Memory B cell (primary cell): ENCODE results near the gene UROC1.

ENCODE experiments used
- ATAC-seq: fragments of 150-1000 bp; cut with Tn5 transposase; 2 replicates; pipeline ENCODE4 v1.10.0; 2021; ENCODE audit warnings: low read depth, mild to moderate bottlenecking, moderate library complexity
- DNase-seq, 2 donors: peaks; one replicate each; pipeline ENCODE4 v3.0.0; 2022; ENCODE audit warnings: low spot score in 2 of 2
- H3K27ac Mint-ChIP-seq: one replicate; pipeline ENCODE4 v1.8.0; 2022; ENCODE audit warnings: mild to moderate bottlenecking, moderate library complexity, mixed read lengths
- H3K27me3 Mint-ChIP-seq: one replicate; pipeline ENCODE4 v1.8.0; 2022; ENCODE audit warnings: mixed read lengths
- H3K36me3 Mint-ChIP-seq: one replicate; pipeline ENCODE4 v1.8.0; 2022; ENCODE audit warnings: mild to moderate bottlenecking, mixed read lengths
- H3K4me1 Mint-ChIP-seq: one replicate; pipeline ENCODE4 v1.8.0; 2022; ENCODE audit warnings: mixed read lengths
- H3K4me3 Mint-ChIP-seq: one replicate; pipeline ENCODE4 v1.8.0; 2022; ENCODE audit warnings: mild to moderate bottlenecking, moderate library complexity, mixed read lengths
- H3K9me3 Mint-ChIP-seq: one replicate; pipeline ENCODE4 v1.8.0; 2022; ENCODE audit warnings: mixed read lengths

UROC1 gene

DNA sequence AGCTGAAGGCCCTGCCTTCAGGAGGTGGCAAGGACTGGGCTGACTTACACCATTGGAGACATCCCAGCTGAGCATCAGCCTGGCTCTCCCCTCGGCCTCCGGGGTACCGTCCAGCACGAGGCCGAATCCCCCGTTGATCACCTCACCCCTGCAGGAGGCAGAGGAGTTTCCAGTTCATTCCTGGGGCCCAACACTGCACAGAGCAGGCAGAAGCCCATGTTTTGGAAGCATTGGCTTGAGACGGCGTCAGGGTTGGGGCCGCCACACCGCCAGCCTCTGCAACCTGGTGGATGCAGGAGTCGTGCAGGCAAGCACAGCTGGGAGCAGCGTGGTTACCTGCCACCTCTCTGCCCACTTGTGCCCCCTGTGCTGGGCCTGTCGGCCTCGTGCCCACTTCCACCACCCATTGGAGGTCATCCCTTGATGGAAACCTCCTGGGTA lies 34.2 kb downstream of the UROC1 start:
- no peak for ATAC-seq
- H3K36me3 Mint-ChIP-seq: no peaks in the 10 kb centered on the region
- no peaks in the 10 kb centered on the region for H3K9me3 Mint-ChIP-seq
- H3K27me3 Mint-ChIP-seq: peaks cover 3% of the 10 kb centered on the region
- DNase-seq: no peak
- H3K4me1 Mint-ChIP-seq: peaks cover 6% of the 10 kb centered on the region
- H3K27ac Mint-ChIP-seq: no peak overlapping the region
- H3K4me3 Mint-ChIP-seq: no peak overlapping the region

DNA sequence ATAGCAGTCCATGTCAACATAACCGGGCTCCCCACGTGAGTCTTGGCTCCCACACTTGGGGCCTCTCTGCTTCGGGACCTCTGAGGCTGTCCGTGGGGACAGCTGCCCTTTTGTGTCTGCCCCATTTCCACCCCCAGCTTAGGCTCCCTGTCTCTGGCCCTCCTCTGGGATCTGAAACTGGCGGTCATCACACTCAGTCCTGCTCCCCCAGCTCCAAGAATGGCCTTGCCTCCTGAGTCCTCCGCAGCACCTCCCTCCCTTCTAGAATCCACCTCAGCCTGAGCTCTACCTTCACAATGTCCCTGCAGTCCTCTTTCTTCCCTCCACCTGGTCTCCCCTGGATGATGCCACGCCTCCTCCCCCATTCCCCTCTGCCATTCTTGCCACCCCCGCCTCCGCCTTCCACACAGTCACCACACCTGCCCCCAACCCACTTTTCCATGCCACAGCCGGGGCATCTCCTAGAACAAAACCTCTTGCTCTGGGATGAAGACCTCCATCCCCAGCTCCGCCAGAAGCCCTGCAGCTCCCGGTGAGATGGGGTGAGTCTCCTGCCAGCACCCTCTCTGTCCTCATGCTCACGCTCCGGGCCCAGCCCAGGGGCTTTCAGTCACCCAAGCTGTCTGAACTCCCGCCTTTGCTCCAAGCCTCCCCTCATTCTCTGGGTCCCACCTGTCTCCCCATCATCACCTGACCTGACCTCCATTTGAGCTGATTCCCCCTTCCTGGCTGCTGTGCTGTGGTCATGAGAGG lies 34.9 kb downstream of the UROC1 start:
- H3K27ac Mint-ChIP-seq: no peak overlapping the region

DNA sequence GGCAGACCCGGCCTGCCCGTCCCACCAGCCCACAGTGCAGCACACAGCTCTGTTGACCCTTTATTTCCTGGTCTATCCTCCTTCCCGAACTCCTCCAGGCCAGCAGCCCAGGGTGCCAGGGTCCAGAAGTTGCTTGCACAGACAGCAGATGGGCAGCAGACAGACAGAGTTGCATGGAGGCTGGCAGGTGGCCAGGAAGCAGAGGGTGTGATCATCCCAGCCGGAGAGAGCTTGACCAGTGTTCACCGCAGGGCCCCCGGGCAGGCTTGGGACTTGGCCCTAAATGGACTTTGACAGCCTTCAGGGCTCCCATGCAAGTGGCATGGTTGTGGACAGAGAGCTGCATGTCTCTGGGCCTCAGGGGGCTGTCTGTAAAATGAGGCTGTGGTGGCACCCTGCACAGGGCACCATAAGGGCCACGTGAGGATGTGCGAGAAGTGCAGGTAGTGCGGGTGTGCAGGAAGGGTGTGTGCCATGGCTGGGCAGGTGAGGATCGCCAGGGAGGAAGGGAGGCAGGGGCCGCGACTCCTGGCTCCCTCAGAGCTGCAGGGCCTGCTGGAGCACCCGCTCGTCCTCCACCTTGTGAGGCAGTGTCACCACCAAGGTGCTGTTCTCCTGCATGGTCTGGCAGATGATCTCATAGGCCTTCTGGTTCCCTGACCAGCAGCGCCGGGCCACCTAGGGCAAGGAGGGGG lies 35.6 kb downstream of the UROC1 start:
- Mint-ChIP-seq H3K9me3 (no peaks in the 10 kb centered on the region), H3K4me1 (peaks cover 5% of the 10 kb centered on the region), H3K36me3 (no peaks in the 10 kb centered on the region), H3K4me3 (no peak overlapping the region), H3K27ac (no peak overlapping the region), H3K27me3 (peaks cover 3% of the 10 kb centered on the region)
- no peak for DNase-seq
- no peak for ATAC-seq

More for the DNA sequence above, 34.9 kb downstream of the UROC1 start:
- Mint-ChIP-seq H3K4me1 (peaks cover 6% of the 10 kb centered on the region), H3K4me3 (no peak overlapping the region), H3K27me3 (peaks cover 3% of the 10 kb centered on the region), H3K9me3 (no peaks in the 10 kb centered on the region), H3K36me3 (no peaks in the 10 kb centered on the region)
- ATAC-seq (no peak), DNase-seq (no peak)

DNA sequence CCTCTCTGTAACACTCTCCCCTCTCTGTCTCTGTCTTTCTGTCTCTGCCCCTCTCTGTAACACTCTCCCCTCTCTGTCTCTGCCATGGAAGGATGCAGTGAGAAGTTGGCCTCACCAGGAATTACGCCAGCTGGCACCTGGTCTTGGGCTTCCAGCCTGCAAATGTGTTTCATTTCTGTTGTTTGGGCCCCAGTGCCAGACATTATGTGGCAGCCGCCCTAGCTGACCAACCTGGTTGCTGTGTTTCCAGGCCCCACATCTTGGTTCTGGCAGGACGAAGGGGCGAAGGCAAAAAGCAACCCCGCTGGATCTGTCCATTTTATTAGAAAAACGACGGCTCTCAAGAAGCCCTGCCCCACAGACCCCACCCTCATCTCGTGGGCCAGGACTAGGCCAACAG lies 36.7 kb downstream of the UROC1 start:
- no peak overlapping the region for H3K27ac Mint-ChIP-seq
- H3K27me3 Mint-ChIP-seq: no peaks in the 10 kb centered on the region
- DNase-seq (no peak), ATAC-seq (no peak)
- H3K36me3 Mint-ChIP-seq: no peaks in the 10 kb centered on the region
- no peaks in the 10 kb centered on the region for H3K9me3 Mint-ChIP-seq
- H3K4me1 Mint-ChIP-seq: peaks cover 7% of the 10 kb centered on the region
- no peak overlapping the region for H3K4me3 Mint-ChIP-seq

DNA sequence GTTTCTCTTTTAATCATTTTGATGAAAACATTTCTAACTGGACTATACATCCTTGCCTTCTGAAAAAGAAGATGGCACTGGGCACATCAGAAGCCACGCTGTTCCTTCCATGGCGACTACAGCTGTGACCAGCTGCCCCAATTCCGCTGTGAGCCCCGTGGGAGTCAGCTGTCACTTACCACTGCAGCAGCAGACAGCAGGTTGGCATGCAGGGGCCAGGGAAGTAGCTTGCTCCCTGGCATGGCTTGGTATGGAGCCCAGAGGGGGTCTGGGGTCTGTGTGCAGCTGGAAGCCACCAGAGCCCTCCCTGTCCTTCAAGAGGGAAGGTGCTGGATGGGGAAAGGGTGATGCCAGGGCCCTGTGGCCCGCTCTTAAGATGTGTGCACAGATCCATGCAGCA lies 37.4 kb downstream of the UROC1 start:
- H3K4me1 Mint-ChIP-seq: peaks cover 7% of the 10 kb centered on the region
- H3K9me3 Mint-ChIP-seq: no peaks in the 10 kb centered on the region
- H3K27ac Mint-ChIP-seq: no peak overlapping the region
- no peak overlapping the region for H3K4me3 Mint-ChIP-seq
- ATAC-seq (no peak), DNase-seq (no peak)
- H3K27me3 Mint-ChIP-seq: no peaks in the 10 kb centered on the region
- H3K36me3 Mint-ChIP-seq: no peaks in the 10 kb centered on the region

DNA sequence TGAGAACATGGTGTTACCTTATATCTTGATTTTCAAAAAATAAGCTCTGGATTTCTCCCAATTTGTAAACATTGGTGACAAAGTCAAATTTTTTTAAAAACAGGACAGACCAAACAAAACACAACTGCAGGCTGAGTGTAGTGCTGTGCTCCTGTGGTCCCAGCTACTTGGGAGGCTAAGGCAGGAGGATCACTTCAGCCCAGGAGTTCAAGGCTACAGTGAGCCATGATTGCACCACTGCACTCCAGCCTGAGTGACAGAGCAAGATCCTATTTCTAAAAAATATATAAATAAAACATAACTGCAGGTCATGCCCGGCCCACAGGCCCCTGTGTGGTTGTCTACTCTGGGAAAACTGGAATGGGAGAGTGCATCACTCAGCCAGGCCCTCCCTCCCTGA lies 37.9 kb downstream of the UROC1 start:
- H3K27me3 Mint-ChIP-seq: no peaks in the 10 kb centered on the region
- H3K4me1 Mint-ChIP-seq: peaks cover 9% of the 10 kb centered on the region
- DNase-seq (no peak), ATAC-seq (no peak)
- no peaks in the 10 kb centered on the region for H3K36me3 Mint-ChIP-seq
- no peak overlapping the region for H3K4me3 Mint-ChIP-seq
- no peak overlapping the region for H3K27ac Mint-ChIP-seq
- no peaks in the 10 kb centered on the region for H3K9me3 Mint-ChIP-seq

DNA sequence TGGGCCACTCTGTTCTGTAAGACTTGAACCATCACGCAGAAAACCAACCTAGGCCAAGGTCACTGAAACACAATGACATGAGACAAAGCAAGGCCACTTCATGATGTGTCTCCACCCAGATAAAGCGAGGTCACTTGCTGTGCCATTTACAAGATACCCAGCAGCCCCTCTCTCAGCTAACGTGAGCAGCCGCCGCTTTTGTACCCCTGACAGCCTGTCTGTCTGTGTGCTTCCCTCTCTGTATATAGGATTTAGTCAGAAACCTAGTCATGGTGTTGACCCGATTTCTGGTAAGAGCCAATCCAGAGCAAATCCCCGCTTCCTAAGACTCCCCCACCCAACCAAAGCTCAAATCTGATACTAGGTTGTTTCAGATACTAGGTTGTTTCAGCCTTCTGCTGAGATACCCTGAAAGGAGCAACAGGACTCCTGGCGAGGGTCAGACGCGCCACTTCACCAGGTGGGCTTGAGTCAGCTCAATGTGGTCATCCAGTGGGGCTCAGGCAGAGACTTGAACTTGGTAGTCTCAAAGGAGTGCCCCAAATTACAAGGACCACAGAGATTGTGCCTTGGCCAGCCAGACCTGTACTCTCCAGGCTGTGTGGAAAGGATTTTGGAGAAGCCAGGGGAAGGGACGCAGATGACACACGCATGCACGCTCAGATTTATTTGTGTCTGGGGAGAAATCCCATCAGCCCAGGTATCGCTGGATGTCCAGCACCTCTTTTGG lies 38.8 kb downstream of the UROC1 start:
- DNase-seq (no peak), ATAC-seq (no peak)
- H3K27me3 Mint-ChIP-seq: no peaks in the 10 kb centered on the region
- no peak overlapping the region for H3K27ac Mint-ChIP-seq
- H3K4me1 Mint-ChIP-seq: peaks cover 12% of the 10 kb centered on the region
- H3K4me3 Mint-ChIP-seq: no peak overlapping the region
- H3K36me3 Mint-ChIP-seq: no peaks in the 10 kb centered on the region
- H3K9me3 Mint-ChIP-seq: no peaks in the 10 kb centered on the region

DNA sequence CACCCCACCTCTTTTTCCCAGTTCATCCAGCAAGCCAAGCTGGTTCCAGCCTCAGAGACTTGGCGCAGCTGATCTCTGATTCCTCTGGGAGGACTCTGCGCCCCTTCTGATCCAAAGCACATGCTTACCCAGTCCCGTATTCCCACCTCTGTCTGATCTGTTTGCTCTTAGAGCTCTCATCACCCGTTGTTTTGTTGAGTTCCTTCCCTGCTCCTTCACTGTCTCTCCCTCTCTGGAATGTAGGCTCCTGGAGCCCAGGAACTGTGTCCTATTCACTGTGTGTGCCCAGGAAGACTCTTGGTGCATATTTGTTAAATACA lies 40.6 kb downstream of the UROC1 start:
- peaks cover 27% of the 10 kb centered on the region for H3K4me1 Mint-ChIP-seq
- peaks cover 3% of the 10 kb centered on the region for H3K36me3 Mint-ChIP-seq
- H3K27ac Mint-ChIP-seq: peak overlapping the region; percentile 43

DNA sequence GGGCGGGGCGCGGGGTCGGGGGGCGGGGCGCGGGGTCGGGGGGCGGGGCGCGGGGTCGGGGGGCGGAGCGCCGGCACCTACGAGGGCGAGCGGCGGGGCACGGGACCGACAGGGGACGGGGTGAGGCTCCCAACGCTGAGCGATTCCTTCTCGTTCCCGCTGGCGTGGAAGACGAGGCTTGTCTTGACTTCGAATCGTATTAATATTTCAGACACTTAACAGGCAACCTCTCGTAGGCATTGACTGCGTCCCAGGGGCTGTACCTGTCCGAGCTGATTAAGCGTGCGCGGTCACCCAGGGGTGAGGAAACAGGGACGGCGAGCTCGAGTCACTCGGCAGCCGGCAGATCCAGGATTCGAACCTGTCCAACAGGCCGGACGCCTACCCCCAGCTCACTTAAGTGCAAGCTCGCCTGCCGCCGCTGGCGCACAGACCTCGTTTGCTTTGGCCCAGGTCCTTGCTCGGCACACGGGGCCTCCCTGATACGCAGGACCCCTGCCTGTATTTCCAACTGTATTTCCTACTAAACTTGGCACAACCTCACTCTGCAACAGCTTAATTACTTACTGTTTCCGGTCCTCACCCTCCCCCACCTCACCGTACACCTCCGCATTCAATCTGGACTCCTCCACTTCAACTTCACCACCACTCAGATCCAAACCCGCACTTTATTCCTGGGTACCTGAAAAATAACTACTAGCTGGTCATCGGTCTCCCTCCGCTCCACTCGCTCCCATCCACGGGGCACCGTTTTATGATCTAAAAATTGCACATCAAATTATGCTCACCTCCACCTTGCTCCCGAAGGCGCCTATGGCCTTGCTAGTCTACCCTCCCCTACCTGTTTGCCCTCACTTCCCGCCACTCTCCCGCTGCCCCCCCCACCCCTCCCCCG lies 41.2 kb downstream of the UROC1 start:
- DNase-seq: peak in 1 of 2 donors; percentile 66
- peak overlapping the region; percentile 79 for H3K4me3 Mint-ChIP-seq
- peak overlapping the region; percentile 43 for H3K27ac Mint-ChIP-seq
- no peaks in the 10 kb centered on the region for H3K27me3 Mint-ChIP-seq
- peaks cover 27% of the 10 kb centered on the region for H3K4me1 Mint-ChIP-seq
- peaks cover 3% of the 10 kb centered on the region for H3K36me3 Mint-ChIP-seq
- ATAC-seq: peak; percentile 24
- H3K9me3 Mint-ChIP-seq: no peaks in the 10 kb centered on the region

More for the DNA sequence above, 40.6 kb downstream of the UROC1 start:
- H3K27me3 Mint-ChIP-seq: no peaks in the 10 kb centered on the region
- ATAC-seq (no peak), DNase-seq (no peak)
- H3K9me3 Mint-ChIP-seq: no peaks in the 10 kb centered on the region
- H3K4me3 Mint-ChIP-seq: peak overlapping the region; percentile 79

DNA sequence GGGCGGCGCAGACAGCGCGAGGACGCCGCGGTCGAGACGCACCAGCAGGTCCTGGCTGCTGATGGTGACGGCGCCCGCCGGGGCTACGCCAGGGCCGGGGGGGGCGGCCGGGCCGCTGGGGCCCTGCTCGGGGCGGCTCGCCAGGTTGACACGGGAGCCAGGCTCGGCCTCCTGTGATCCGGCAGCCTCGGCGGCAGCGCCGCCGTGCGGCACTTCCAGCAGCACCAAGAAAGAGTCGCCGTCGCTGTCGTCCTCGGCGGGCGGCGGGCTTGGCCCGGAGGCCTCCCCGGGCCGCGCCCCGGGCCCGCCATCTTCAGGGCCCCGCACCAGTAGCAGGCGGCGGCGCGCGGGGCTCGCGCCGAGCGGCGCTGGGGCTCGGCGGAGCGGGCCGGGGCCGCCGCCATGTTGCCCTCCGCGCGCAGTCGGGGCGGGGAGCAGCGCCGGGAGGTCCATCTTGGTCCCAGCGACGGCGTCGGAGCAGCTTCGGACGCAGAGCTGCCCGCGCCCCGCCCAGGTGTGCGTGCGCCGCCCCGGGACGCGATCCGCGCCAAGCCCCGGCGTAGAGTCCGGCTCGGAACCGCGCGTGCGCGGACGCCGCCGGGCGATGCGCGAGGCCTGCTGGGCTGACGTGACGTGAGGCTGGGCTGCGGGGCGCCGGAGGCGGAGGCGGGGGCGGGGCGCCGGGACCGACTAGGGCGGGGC lies 42.0 kb downstream of the UROC1 start, which contains the start of gene ZXDC:
Gene ZXDC, minus strand, starts transcription at position 479 of the 702 bp plus-strand sequence. Its CDS starts 26 bp downstream, at position 453.
- H3K27me3 Mint-ChIP-seq: no peaks in the 10 kb centered on the region
- peak; percentile 84 for ATAC-seq
- peaks cover 27% of the 10 kb centered on the region for H3K4me1 Mint-ChIP-seq
- no peaks in the 10 kb centered on the region for H3K9me3 Mint-ChIP-seq
- DNase-seq: peak; percentile 81 to 88
- peak within 1 kb of the TSS; percentile 86 for H3K4me3 Mint-ChIP-seq
- peak within 1 kb of the TSS; percentile 50 for H3K27ac Mint-ChIP-seq
- H3K36me3 Mint-ChIP-seq: peaks cover 3% of the 10 kb centered on the region

DNA sequence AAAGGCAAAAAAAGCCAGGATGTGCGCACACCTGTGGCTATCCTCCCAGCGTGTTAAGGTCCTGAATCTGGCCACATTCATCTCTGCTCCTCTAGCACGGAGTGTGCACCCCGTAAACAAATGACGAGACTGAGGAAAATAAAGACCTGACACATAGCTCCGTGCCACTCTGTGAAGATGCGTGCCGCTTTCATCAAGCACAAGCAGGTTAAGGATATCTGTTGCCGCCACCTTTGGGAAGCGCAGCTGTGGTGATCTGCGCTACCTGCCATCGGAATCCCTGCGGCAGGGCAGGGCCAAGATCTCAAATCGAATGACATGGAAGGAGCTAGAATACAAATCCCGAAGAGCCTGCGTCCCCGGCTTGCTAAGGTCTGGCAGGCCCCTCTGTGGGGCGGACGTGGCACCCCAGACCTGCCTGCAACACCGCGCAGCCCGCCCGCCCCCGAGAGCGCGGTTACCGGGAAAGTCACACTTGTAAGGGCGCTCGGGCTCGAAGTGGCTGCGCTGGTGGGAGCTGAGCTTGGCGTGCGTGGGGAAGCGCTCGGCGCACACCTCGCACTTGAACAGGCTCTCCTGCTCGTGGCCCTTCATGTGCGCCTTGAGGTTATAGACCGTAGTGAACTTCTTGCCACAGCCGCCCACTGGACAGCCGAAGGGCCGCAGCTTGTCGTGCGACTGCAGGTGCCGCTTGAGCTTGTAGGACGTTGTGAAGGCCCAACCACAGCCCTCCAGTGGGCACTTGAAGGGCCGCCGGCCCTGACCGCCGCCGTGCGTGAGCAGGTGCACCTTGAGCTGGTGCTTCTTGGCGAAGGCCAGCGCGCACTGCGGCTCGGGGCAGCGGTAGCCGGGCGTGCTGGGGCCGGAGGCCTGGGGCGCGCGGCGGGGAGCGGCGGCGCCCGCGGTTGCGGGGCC lies 42.8 kb downstream of the UROC1 start:
- H3K36me3 Mint-ChIP-seq: peaks cover 9% of the 10 kb centered on the region
- peaks cover 27% of the 10 kb centered on the region for H3K4me1 Mint-ChIP-seq
- no peaks in the 10 kb centered on the region for H3K9me3 Mint-ChIP-seq
- DNase-seq (peak in 1 of 2 donors; percentile 13), ATAC-seq (no peak)
- no peaks in the 10 kb centered on the region for H3K27me3 Mint-ChIP-seq
- peak overlapping the region; percentile 86 for H3K4me3 Mint-ChIP-seq
- peak overlapping the region; percentile 50 for H3K27ac Mint-ChIP-seq
